Astrocyte (in vitro differentiated cells and primary cell): ENCODE measurements around the gene BCL11B. TPM values are rescaled to one million over a fixed set of nuclear protein-coding genes. Genes with fewer than 3 reads are reported as not detected.

ENCODE experiments used
- DNase-seq: peaks from one replicate; pipeline ENCODE4 v3.0.0-alpha.2; 2010; ENCODE audit warnings: low read depth
- FAIRE-seq: peaks from 2 replicates; lab custom pipeline; 2011; peaks lifted over from hg19 to GRCh38; lab: Jason Lieb, UNC
- H2AFZ ChIP-seq: 2 replicates; pipeline ENCODE4 v1.6.0; 2012; ENCODE audit warnings: low read depth, low read length, inconsistent platforms
- H3K27ac ChIP-seq: 2 replicates; pipeline ENCODE4 v1.5.1; 2011; ENCODE audit warnings: low read depth, low read length, inconsistent platforms
- H3K27me3 ChIP-seq: 2 replicates; pipeline ENCODE4 v1.6.0; 2011; ENCODE audit warnings: low read length, inconsistent platforms; ENCODE audit not compliant: insufficient read depth
- H3K36me3 ChIP-seq: 2 replicates; pipeline ENCODE4 v1.5.1; 2011; ENCODE audit warnings: low read length, inconsistent platforms; ENCODE audit not compliant: insufficient read depth
- H3K4me1 ChIP-seq: 2 replicates; pipeline ENCODE4 v1.5.1; 2011; ENCODE audit warnings: low read length, inconsistent platforms; ENCODE audit not compliant: insufficient read depth
- H3K4me2 ChIP-seq: 2 replicates; pipeline ENCODE4 v1.6.0; 2012; ENCODE audit warnings: low read length, inconsistent platforms
- H3K4me3 ChIP-seq: 2 replicates; pipeline ENCODE4 v1.5.1; 2011; ENCODE audit warnings: low read depth, mild to moderate bottlenecking, low read length, inconsistent platforms; ENCODE audit not compliant: insufficient read depth
- H3K79me2 ChIP-seq: 2 replicates; pipeline ENCODE4 v1.6.0; 2012; ENCODE audit warnings: mild to moderate bottlenecking, low read length, inconsistent platforms; ENCODE audit not compliant: insufficient read depth
- H3K9ac ChIP-seq: 2 replicates; pipeline ENCODE4 v1.6.0; 2012; ENCODE audit warnings: mild to moderate bottlenecking, low read length, inconsistent platforms
- H3K9me3 ChIP-seq: 2 replicates; pipeline ENCODE4 v1.5.1; 2012; ENCODE audit warnings: low read depth, mild to moderate bottlenecking, low read length, inconsistent platforms; ENCODE audit not compliant: insufficient read depth
- H4K20me1 ChIP-seq: 2 replicates; pipeline ENCODE4 v1.6.0; 2012; ENCODE audit warnings: low read length, inconsistent platforms; ENCODE audit not compliant: insufficient read depth
- H3K27ac Mint-ChIP-seq: one replicate; pipeline ENCODE4 v1.8.0; 2021; ENCODE audit warnings: mild to moderate bottlenecking, mixed read lengths; ENCODE audit not compliant: unreplicated experiment
- H3K27me3 Mint-ChIP-seq: one replicate; pipeline ENCODE4 v1.8.0; 2021; ENCODE audit warnings: low read depth, mixed read lengths; ENCODE audit not compliant: unreplicated experiment
- H3K36me3 Mint-ChIP-seq: one replicate; pipeline ENCODE4 v1.8.0; 2021; ENCODE audit warnings: low read depth, mixed read lengths; ENCODE audit not compliant: unreplicated experiment
- H3K4me1 Mint-ChIP-seq: one replicate; pipeline ENCODE4 v1.8.0; 2021; ENCODE audit warnings: low read depth, mixed read lengths; ENCODE audit not compliant: unreplicated experiment
- H3K4me3 Mint-ChIP-seq: one replicate; pipeline ENCODE4 v1.8.0; 2021; ENCODE audit warnings: mild to moderate bottlenecking, moderate library complexity, mixed read lengths; ENCODE audit not compliant: unreplicated experiment
- H3K9me3 Mint-ChIP-seq: one replicate; pipeline ENCODE4 v1.8.0; 2021; ENCODE audit warnings: mild to moderate bottlenecking, mixed read lengths; ENCODE audit not compliant: unreplicated experiment
- EZH2 ChIP-seq: IDR thresholded peaks from 2 replicates; pipeline ENCODE4 v1.6.1; 2012; ENCODE audit warnings: mild to moderate bottlenecking, low read length, inconsistent platforms; ENCODE audit not compliant: insufficient read depth
- total RNA-seq: library from RNA; stranded (reverse); gene quantifications from 2 replicates; pipeline ENCODE4 v1.2.1, GENCODE V29; 2021
- TF ChIP-seq, protein P1 (sequence below): IDR thresholded peaks from 2 replicates; pipeline ENCODE4 v1.5.1; 2011; ENCODE audit warnings: low read depth, mild to moderate bottlenecking, inconsistent platforms, low read length, moderate library complexity; ENCODE audit not compliant: insufficient read depth

Gene BCL11B
- total RNA-seq, 1 donor from 2014 or later, result 1.1 TPM

DNA sequence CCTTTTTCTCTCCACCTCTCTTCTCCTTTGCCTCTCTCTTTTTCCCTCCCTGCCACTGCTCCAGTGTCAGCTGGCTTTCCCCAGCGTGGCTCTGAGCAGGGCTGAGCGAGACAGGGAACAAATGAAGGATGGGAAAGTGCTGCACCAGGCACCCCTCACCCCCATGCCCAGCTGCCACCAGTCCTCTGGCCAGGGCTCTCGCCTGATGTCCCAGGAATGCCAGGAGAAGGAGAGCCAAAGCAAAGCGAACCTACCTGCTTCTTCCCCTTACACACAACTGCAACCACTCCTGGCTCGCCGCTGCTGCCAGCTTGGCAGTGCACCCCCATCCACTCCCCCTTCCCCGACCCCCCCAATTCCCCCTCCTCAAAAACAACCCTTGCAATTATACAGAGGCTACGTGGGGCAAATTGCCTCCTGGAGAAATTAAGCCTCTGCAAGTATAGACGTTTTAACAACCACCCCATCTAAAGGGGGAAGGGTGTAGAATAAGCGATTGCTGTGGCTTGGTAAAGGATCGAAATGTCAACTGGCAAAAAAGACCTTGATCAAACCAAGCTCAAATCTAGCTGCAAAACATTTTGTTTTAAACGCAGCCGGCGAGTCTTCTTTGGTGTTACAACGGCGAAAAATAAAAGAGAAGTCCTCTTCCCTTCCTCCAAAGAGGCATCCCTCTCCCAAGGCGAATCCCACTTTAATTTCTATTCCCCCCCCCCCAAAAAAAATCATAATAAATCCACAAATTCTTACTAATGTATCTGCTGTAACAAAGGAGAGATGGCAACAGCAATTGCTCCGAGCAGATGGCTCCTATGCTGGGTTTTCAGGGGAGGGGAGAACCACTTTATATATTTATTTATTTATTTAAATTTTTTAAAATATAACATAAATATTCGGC, 2.9 kb downstream of the BCL11B start:
- Histone ChIP-seq H3K27ac (no peak overlapping the region), H3K9ac (no peak overlapping the region), H3K4me3 (no peak overlapping the region), H3K27me3 (peaks cover 54% of the 10 kb centered on the region), H4K20me1 (peaks cover 5% of the 10 kb centered on the region), H3K9me3 (no peaks in the 10 kb centered on the region), H3K4me1 (peaks cover 17% of the 10 kb centered on the region), H3K79me2 (no peaks in the 10 kb centered on the region), H3K36me3 (no peaks in the 10 kb centered on the region), H3K4me2 (no peak overlapping the region), H2AFZ (no peak overlapping the region)
- Mint-ChIP-seq H3K27ac (no peak overlapping the region), H3K9me3 (no peaks in the 10 kb centered on the region), H3K4me1 (peaks cover 9% of the 10 kb centered on the region), H3K4me3 (peak overlapping the region; percentile 57), H3K36me3 (no peaks in the 10 kb centered on the region), H3K27me3 (peaks cover 25% of the 10 kb centered on the region)
- TF ChIP-seq EZH2, result no peak
- TF ChIP-seq, protein P1, sequence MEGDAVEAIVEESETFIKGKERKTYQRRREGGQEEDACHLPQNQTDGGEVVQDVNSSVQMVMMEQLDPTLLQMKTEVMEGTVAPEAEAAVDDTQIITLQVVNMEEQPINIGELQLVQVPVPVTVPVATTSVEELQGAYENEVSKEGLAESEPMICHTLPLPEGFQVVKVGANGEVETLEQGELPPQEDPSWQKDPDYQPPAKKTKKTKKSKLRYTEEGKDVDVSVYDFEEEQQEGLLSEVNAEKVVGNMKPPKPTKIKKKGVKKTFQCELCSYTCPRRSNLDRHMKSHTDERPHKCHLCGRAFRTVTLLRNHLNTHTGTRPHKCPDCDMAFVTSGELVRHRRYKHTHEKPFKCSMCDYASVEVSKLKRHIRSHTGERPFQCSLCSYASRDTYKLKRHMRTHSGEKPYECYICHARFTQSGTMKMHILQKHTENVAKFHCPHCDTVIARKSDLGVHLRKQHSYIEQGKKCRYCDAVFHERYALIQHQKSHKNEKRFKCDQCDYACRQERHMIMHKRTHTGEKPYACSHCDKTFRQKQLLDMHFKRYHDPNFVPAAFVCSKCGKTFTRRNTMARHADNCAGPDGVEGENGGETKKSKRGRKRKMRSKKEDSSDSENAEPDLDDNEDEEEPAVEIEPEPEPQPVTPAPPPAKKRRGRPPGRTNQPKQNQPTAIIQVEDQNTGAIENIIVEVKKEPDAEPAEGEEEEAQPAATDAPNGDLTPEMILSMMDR, result no peak
- FAIRE-seq, result no peak
- no peak for DNase-seq

DNA sequence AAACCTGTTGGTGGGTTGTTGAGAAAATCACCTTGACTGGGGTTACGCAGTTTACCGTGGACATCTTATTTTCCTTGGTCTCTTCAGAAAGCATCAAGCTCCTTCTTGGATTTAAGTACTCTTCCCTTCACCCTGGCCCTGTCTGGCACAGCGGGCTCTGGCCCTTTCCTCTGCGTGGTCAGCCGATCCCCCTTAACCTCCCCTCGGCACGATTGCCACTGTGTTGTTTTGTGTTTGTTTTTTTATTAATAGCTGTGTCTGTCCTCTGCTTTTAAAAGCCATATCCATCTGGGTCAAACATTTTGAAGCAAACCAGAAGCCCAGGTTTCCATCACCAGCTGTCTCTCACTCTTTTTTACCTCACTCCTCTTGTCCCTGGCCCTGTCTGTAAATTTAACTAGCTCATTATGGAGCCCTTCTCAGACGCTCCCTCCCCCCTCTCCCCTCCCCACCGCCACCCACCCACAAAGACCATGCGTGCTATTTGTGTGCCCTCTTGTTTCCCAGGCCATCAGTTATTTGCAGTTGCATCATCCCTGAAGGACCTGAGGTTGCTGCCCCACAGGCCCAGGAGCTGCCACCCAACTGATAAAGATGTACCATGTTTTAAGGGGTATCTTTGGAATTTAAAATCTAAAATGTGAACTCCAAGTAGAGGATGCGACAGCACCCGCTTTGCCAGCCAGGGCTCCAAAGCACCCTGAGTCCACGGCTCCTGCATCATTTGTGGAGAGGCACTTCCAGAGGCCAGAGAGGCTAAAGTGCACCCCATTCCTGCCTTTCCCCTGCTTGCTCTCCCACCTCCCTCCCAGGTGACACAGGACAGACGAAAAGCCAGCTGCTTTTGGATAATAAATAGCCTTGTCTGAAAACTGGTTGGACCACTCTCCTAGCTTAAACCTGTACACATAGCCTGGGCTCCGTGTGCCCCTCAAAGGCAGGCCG, 3.9 kb downstream of the BCL11B start:
- no peak overlapping the region for H3K4me2 ChIP-seq
- H3K4me1 Mint-ChIP-seq, result peaks cover 9% of the 10 kb centered on the region
- H3K27me3 ChIP-seq, result peaks cover 56% of the 10 kb centered on the region
- peaks cover 11% of the 10 kb centered on the region for H3K4me1 ChIP-seq
- FAIRE-seq, result no peak
- H3K9me3 Mint-ChIP-seq, result no peaks in the 10 kb centered on the region
- no peak for DNase-seq
- no peaks in the 10 kb centered on the region for H3K79me2 ChIP-seq
- peaks cover 34% of the 10 kb centered on the region for H3K27me3 Mint-ChIP-seq
- H3K27ac ChIP-seq, result no peak overlapping the region
- no peak overlapping the region for H3K27ac Mint-ChIP-seq
- H3K36me3 Mint-ChIP-seq, result no peaks in the 10 kb centered on the region
- TF ChIP-seq, protein P1, result no peak
- TF ChIP-seq EZH2, result no peak
- no peak overlapping the region for H3K4me3 Mint-ChIP-seq
- H3K9me3 ChIP-seq, result no peaks in the 10 kb centered on the region
- no peaks in the 10 kb centered on the region for H3K36me3 ChIP-seq
- no peak overlapping the region for H3K9ac ChIP-seq
- H2AFZ ChIP-seq, result no peak overlapping the region
- H3K4me3 ChIP-seq, result no peak overlapping the region
- H4K20me1 ChIP-seq, result peaks cover 5% of the 10 kb centered on the region
